SH-SY5Y (cell line): ENCODE measurements around the gene JHY.

ENCODE experiments used
- GATA2 ChIP-seq: IDR thresholded peaks from 2 replicates; pipeline ENCODE4 v1.6.1; 2011; ENCODE audit warnings: mild to moderate bottlenecking, low read depth, low read length
- GATA3 ChIP-seq: IDR thresholded peaks from 2 replicates; pipeline ENCODE4 v1.6.1; 2011; ENCODE audit warnings: low read depth, mild to moderate bottlenecking, low read length, moderate library complexity

The JHY gene

DNA sequence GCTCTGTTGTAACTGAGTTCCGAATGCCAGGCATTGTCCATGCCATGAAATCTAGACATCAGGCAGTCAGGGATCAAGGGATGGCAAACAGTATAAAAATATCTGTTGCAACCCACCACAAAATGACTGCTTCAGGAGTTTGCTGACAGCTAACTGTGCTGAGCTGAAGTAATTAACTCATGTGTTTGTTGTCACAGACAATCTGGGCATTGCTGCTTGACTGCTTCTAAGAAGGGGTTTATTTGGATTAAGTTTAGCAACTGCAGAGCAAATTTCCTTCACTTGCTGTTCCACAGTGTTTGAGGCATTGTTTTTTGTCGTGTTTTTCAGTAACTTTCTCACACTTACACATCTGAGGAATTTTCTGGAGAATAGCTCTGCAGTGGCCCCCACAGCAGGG is 68.7 kb downstream of the JHY start:
- TF ChIP-seq GATA2 (no peak), GATA3 (no peak)

GRCh38 chr11:122954455-122954854 is 71.9 kb downstream of the JHY start:
- TF ChIP-seq GATA2 (no peak), GATA3 (no peak)

- TF ChIP-seq GATA3 (no peak), GATA2 (no peak)
These were observed 81.4 kb downstream of the JHY start for GRCh38 chr11:122963961-122964360.

- TF ChIP-seq GATA3 (no peak), GATA2 (no peak)
These were observed 93.6 kb downstream of the JHY start for GRCh38 chr11:122976061-122976733.

GRCh38 chr11:122976734-122977469 is 94.3 kb downstream of the JHY start:
- no peak for TF ChIP-seq GATA2
- no peak for TF ChIP-seq GATA3

GRCh38 chr11:122977470-122978298 is 95.1 kb downstream of the JHY start:
- TF ChIP-seq GATA3 (no peak), GATA2 (no peak)

- TF ChIP-seq GATA2 (no peak), GATA3 (no peak)
These were observed 95.7 kb downstream of the JHY start for GRCh38 chr11:122978299-122978620.

GRCh38 chr11:122979103-122979814 is 96.7 kb downstream of the JHY start:
- no peak for TF ChIP-seq GATA3
- no peak for TF ChIP-seq GATA2

DNA sequence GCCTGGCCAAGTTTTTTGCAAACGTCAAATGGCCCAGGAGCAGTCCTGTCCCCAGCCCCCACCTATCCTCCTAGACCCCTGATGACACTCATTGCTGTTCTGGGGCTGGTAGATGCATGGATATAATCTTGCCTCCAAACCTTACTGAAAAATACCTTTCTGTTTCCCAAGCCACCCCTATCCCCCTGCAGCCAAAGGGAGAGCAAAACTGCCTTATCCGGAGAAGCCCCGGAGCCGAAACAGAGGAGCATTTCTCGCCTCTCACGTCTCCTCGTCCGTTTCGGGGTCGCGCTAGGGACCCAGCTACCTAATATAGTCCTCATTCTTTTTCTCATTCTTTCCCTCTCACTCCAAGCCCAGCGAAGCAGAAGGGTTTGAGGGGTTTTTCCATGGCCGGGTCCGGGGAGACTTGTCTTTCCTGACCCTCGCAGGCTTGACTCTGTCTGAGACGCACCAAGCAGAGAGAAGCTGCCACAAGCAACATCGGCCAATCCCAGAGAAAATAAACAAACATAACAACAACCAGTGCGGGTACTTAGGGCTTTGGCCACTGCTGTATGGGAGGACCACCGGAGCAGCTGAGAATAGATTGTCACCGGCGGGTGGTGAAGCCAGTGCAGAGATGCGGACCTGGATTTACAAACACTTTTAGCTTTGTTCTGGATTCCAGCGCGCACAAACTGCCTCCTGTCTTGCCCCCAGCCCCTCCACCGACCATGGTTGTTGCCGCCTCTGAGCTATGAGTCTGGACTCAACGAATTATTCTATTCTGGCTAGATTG is 97.4 kb downstream of the JHY start:
- TF ChIP-seq GATA3 (no peak), GATA2 (no peak)

- TF ChIP-seq GATA2: no peak
- no peak for TF ChIP-seq GATA3
These were observed 99.1 kb downstream of the JHY start, which contains the start of gene BSX for GRCh38 chr11:122981388-122982264. Gene BSX (minus strand): TSS chr11:122981834. CDS start chr11:122981671, 163 bp downstream.

DNA sequence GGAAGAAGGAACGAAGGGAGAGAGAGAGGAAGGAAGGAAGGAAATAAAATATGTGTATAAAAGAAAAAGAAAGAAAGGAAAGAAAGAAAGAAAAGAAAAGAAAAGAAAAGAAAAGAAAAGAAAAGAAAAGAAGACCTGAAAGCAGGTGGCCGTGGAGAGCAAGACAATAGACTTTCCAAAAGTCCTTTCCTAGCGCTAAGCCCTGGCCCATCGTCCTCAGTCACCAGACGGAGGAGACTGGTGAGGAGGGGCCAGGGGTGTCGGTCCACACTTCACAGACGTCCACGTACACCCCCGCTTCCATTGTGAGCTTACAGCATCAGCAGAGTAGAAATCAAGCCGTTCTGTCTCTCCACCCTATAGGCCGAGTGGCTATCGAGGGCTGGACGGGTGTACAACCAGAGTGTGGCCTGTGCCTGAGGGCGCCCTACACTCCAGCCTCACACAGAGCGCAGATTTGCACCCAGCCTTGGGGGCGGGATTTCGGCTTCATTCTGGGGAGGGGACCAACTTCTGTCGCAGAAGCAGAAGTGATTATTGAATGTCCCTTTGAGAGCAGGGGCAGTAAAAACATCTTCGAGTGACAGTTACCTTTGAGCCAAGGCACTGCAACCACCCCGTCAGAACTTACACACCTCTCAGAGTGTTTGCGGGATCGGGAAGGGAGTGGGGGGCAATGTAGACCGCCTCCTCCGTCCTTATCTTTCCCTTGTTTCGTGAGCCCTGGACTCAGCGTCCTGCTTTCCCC is 101.1 kb downstream of the JHY start:
- TF ChIP-seq GATA3 (no peak), GATA2 (no peak)

DNA sequence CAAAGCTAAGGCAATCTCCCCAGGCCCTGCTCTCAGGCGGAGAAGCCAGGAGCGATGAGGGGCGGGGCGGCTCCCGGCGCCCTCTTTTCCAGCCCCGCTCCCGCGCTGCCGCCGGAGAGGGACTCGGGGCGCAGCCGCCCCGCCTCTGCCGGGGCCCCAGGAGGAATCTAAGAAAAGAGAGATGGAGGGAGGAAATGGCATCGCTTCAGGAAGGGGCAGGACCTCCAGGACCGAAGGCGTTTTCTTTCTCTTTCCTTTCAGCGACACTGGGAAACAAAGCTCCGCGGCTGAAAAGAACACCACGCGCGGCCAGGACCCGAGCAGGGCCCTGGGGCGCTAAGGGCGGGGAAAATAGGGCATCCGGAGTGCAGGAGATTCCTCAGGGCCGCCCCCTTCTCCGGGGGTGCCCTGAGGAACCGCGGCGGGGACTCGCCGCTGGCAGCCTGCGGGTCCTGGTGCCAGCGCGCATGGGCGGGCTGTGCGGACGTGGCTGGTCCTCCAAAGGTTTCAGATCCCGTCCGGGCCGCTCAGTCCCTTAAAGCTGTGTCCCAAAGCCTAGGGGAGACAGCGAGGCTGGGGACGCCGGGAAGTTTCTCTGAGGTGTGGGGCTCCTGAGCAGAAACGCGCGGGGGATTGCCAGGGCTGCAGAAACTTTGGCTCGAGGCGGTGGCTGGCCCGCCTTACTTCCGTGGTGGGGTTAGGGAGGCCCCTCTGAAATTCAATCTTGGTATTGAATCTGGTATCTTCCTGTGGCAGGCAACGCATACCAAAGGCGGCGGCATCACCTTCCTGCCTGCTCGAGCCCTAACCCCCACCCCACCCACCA is 101.8 kb downstream of the JHY start:
- TF ChIP-seq GATA2 (no peak), GATA3 (no peak)
